Subcutaneous abdominal adipose tissue (tissue), 5 donors: Measurements from ENCODE around the gene GARNL3.
A peak's percentile ranks its signal among the peaks of the same experiment; 100 is the strongest.

ENCODE experiments used
- H3K27ac ChIP-seq: one replicate; pipeline ENCODE4 v1.7.0; 2013; ENCODE audit warnings: low read depth, mild to moderate bottlenecking, inconsistent platforms, low read length, moderate library complexity
- H3K27me3 ChIP-seq, 5 donors: one replicate each; pipeline ENCODE4 v1.7.0; 2013; ENCODE audit warnings: low read length in 5 of 5, inconsistent platforms in 1 of 5; ENCODE audit not compliant: control insufficient read depth in 5 of 5, insufficient read depth in 4 of 5
- H3K36me3 ChIP-seq, 5 donors: one replicate each; pipeline ENCODE4 v1.7.0; 2013; ENCODE audit warnings: low read length in 5 of 5; ENCODE audit not compliant: control insufficient read depth in 5 of 5, insufficient read depth in 5 of 5
- H3K4me1 ChIP-seq, 5 donors: one replicate each; pipeline ENCODE4 v1.7.0; 2013; ENCODE audit warnings: low read length in 5 of 5, mild to moderate bottlenecking in 3 of 5, moderate library complexity in 1 of 5; ENCODE audit not compliant: control insufficient read depth in 5 of 5, insufficient read depth in 5 of 5
- H3K4me3 ChIP-seq, 5 donors: one replicate each; pipeline ENCODE4 v1.7.0; 2013; ENCODE audit warnings: low read length in 5 of 5, low read depth in 1 of 5
- H3K9ac ChIP-seq, 5 donors: one replicate each; pipeline ENCODE4 v1.7.0; 2013; ENCODE audit warnings: low read length in 5 of 5, mild to moderate bottlenecking in 4 of 5, moderate library complexity in 3 of 5
- H3K9me3 ChIP-seq, 5 donors: one replicate each; pipeline ENCODE4 v1.7.0; 2013; ENCODE audit warnings: low read length in 5 of 5; ENCODE audit not compliant: control insufficient read depth in 5 of 5
- donor health status: healthy.
- donor health status: healthy.
- donor health status: healthy.
- donor health status: healthy.
- donor health status: healthy.

Gene GARNL3

GRCh38 chr9:127360250-127360649 is 95.7 kb downstream of the GARNL3 start:
- H3K4me3 ChIP-seq = no peak overlapping the region
- H3K36me3 ChIP-seq = peaks cover 0 to 33% (median 14%) of the 10 kb centered on the region in 5 donors
- no peaks in the 10 kb centered on the region for H3K27me3 ChIP-seq
- no peak overlapping the region for H3K27ac ChIP-seq
- peaks cover 0 to 6% (median 0%) of the 10 kb centered on the region in 5 donors for H3K4me1 ChIP-seq
- peak overlapping the region in 1 of 5 donors; percentile 13 for H3K9ac ChIP-seq
- no peaks in the 10 kb centered on the region for H3K9me3 ChIP-seq

- Histone ChIP-seq H3K27ac (no peak overlapping the region), H3K4me1 (peaks cover 0 to 6% (median 0%) of the 10 kb centered on the region in 5 donors), H3K9me3 (no peaks in the 10 kb centered on the region), H3K4me3 (no peak overlapping the region), H3K27me3 (no peaks in the 10 kb centered on the region), H3K9ac (peak overlapping the region in 1 of 5 donors; percentile 13), H3K36me3 (peaks cover 0 to 29% (median 14%) of the 10 kb centered on the region in 5 donors)
These were observed 96.3 kb downstream of the GARNL3 start for GRCh38 chr9:127360829-127361228.

- Histone ChIP-seq H3K27me3 (no peaks in the 10 kb centered on the region), H3K9ac (peak overlapping the region in 1 of 5 donors; percentile 5), H3K9me3 (no peaks in the 10 kb centered on the region), H3K4me1 (peaks cover 0 to 6% (median 0%) of the 10 kb centered on the region in 5 donors), H3K36me3 (peaks cover 0 to 23% (median 14%) of the 10 kb centered on the region in 5 donors), H3K27ac (no peak overlapping the region), H3K4me3 (no peak overlapping the region)
These were observed 97.0 kb downstream of the GARNL3 start for GRCh38 chr9:127361561-127361960.

GRCh38 chr9:127362829-127363228 is 98.3 kb downstream of the GARNL3 start:
- H3K36me3 ChIP-seq = peaks cover 0 to 15% (median 8%) of the 10 kb centered on the region in 5 donors

GRCh38 chr9:127365461-127365860 is 100.9 kb downstream of the GARNL3 start:
- no peaks in the 10 kb centered on the region for H3K27me3 ChIP-seq
- no peak overlapping the region for H3K27ac ChIP-seq
- peaks cover 3 to 18% (median 7%) of the 10 kb centered on the region in 5 donors for H3K4me1 ChIP-seq
- H3K9ac ChIP-seq = no peak overlapping the region
- peaks cover 0 to 13% (median 7%) of the 10 kb centered on the region in 5 donors for H3K36me3 ChIP-seq
- no peaks in the 10 kb centered on the region for H3K9me3 ChIP-seq
- no peak overlapping the region for H3K4me3 ChIP-seq

More at GRCh38 chr9:127362829-127363228, 98.3 kb downstream of the GARNL3 start:
- Histone ChIP-seq H3K4me3 (no peak overlapping the region), H3K27ac (no peak overlapping the region), H3K27me3 (no peaks in the 10 kb centered on the region), H3K9me3 (no peaks in the 10 kb centered on the region), H3K4me1 (peaks cover 0 to 6% (median 0%) of the 10 kb centered on the region in 5 donors), H3K9ac (no peak overlapping the region)

- Histone ChIP-seq H3K4me1 (peaks cover 3 to 22% (median 10%) of the 10 kb centered on the region in 5 donors), H3K9ac (no peak overlapping the region), H3K9me3 (no peaks in the 10 kb centered on the region), H3K27ac (no peak overlapping the region), H3K4me3 (no peak overlapping the region), H3K36me3 (peaks cover 0 to 13% (median 6%) of the 10 kb centered on the region in 5 donors), H3K27me3 (no peaks in the 10 kb centered on the region)
These were observed 102.0 kb downstream of the GARNL3 start for GRCh38 chr9:127366594-127366993.

- Histone ChIP-seq H3K9ac (no peak overlapping the region), H3K9me3 (no peaks in the 10 kb centered on the region), H3K27ac (no peak overlapping the region), H3K36me3 (peaks cover 0 to 10% (median 4%) of the 10 kb centered on the region in 5 donors), H3K4me1 (peaks cover 3 to 20% (median 10%) of the 10 kb centered on the region in 5 donors), H3K4me3 (no peak overlapping the region), H3K27me3 (no peaks in the 10 kb centered on the region)
These were observed 104.4 kb downstream of the GARNL3 start for GRCh38 chr9:127368852-127369402.

- Histone ChIP-seq H3K4me3 (no peak overlapping the region), H3K36me3 (peaks cover 0 to 10% (median 3%) of the 10 kb centered on the region in 5 donors), H3K9ac (no peak overlapping the region), H3K9me3 (no peaks in the 10 kb centered on the region), H3K27ac (no peak overlapping the region), H3K27me3 (no peaks in the 10 kb centered on the region), H3K4me1 (peaks cover 3 to 20% (median 10%) of the 10 kb centered on the region in 5 donors)
These were observed 104.9 kb downstream of the GARNL3 start for GRCh38 chr9:127369428-127369827.

GRCh38 chr9:127370147-127370579 is 105.6 kb downstream of the GARNL3 start:
- H3K27ac ChIP-seq = no peak overlapping the region
- H3K9ac ChIP-seq = peak overlapping the region in 1 of 5 donors; percentile 5

More at GRCh38 chr9:127370147-127370579, 105.6 kb downstream of the GARNL3 start:
- Histone ChIP-seq H3K9me3 (no peaks in the 10 kb centered on the region), H3K36me3 (peaks cover 0 to 6% (median under 1%) of the 10 kb centered on the region in 5 donors), H3K4me1 (peaks cover 3 to 20% (median 10%) of the 10 kb centered on the region in 5 donors), H3K27me3 (no peaks in the 10 kb centered on the region), H3K4me3 (no peak overlapping the region)
